ENCODE data around the gene CACNA2D3. TPM values are rescaled to one million over a fixed set of nuclear protein-coding genes. Genes with fewer than 3 reads are reported as not detected.

CACNA2D3 gene
- total and polyA plus RNA-seq, 7 donors, result 2.7 to 13.5 (median 9.0) TPM

GRCh38 chr3:54797111-54797510, 674.8 kb downstream of the CACNA2D3 start:
- no peak for DNase-seq
- WGBS, 3 donors, result 79 to 84% (median 82%) methylated on average over 2 of the region's 2 CpGs

GRCh38 chr3:54800478-54800877, 678.1 kb downstream of the CACNA2D3 start:
- H3K27me3 ChIP-seq (ENCODE audit: insufficient read depth in 3 of 3, low read length in 2 of 3), result no peaks in the 10 kb centered on the region
- TF ChIP-seq CTCF (IDR thresholded peaks at IDR 0.05), result no peak
- intact Hi-C loops (cut with DNase I), result no loop called here
- H3K27ac ChIP-seq, result no peak overlapping the region
- 78 to 89% (median 88%) methylated on average over 1 of the region's 1 CpG for WGBS, 3 donors
- H3K4me3 ChIP-seq, result no peak overlapping the region
- ATAC-seq (no peak), DNase-seq (no peak)
- no peaks in the 10 kb centered on the region for H3K36me3 ChIP-seq (ENCODE audit: insufficient read depth in 1 of 2, low read depth in 1 of 2)
- H3K9me3 ChIP-seq, result no peaks in the 10 kb centered on the region
- H3K4me1 ChIP-seq, result no peaks in the 10 kb centered on the region

More at GRCh38 chr3:54797111-54797510, 674.8 kb downstream of the CACNA2D3 start:
- intact Hi-C loops (cut with DNase I), result no loop called here
- Histone ChIP-seq H3K4me1 (no peaks in the 10 kb centered on the region), H3K9me3 (no peaks in the 10 kb centered on the region), H3K27ac (no peak overlapping the region), H3K36me3 (ENCODE audit: insufficient read depth in 1 of 2, low read depth in 1 of 2) (no peaks in the 10 kb centered on the region), H3K27me3 (ENCODE audit: insufficient read depth in 3 of 3, low read length in 2 of 3) (no peaks in the 10 kb centered on the region), H3K4me3 (no peak overlapping the region)
- no peak for TF ChIP-seq CTCF (IDR thresholded peaks at IDR 0.05)
- no peak for ATAC-seq

GRCh38 chr3:54801977-54802376, 679.6 kb downstream of the CACNA2D3 start:
- DNase-seq (no peak), ATAC-seq (no peak)
- no peak overlapping the region for H3K27ac ChIP-seq
- H3K4me1 ChIP-seq, result no peaks in the 10 kb centered on the region
- no peaks in the 10 kb centered on the region for H3K36me3 ChIP-seq (ENCODE audit: insufficient read depth in 1 of 2, low read depth in 1 of 2)
- no peaks in the 10 kb centered on the region for H3K27me3 ChIP-seq (ENCODE audit: insufficient read depth in 3 of 3, low read length in 2 of 3)
- intact Hi-C loops (cut with DNase I), result no loop called here
- H3K9me3 ChIP-seq, result no peaks in the 10 kb centered on the region
- no peak overlapping the region for H3K4me3 ChIP-seq
- TF ChIP-seq CTCF (IDR thresholded peaks at IDR 0.05), result no peak

GRCh38 chr3:54810401-54810800, 688.0 kb downstream of the CACNA2D3 start:
- Histone ChIP-seq H3K9me3 (no peaks in the 10 kb centered on the region), H3K27ac (no peak overlapping the region), H3K36me3 (ENCODE audit: insufficient read depth in 1 of 2, low read depth in 1 of 2) (no peaks in the 10 kb centered on the region), H3K27me3 (ENCODE audit: insufficient read depth in 3 of 3, low read length in 2 of 3) (no peaks in the 10 kb centered on the region), H3K4me1 (no peaks in the 10 kb centered on the region), H3K4me3 (no peak overlapping the region)
- ATAC-seq (no peak), DNase-seq (no peak)
- 68 to 81% (median 76%) methylated on average over 3 of the region's 3 CpGs for WGBS, 3 donors
- TF ChIP-seq CTCF (IDR thresholded peaks at IDR 0.05), result no peak
- intact Hi-C loops (cut with DNase I), result no loop called here

- intact Hi-C loops (cut with DNase I), result no loop called here
- H3K27me3 ChIP-seq (ENCODE audit: insufficient read depth in 3 of 3, low read length in 2 of 3), result no peaks in the 10 kb centered on the region
- 85 to 96% (median 88%) methylated on average over 3 of the region's 3 CpGs for WGBS, 3 donors
- no peaks in the 10 kb centered on the region for H3K4me1 ChIP-seq
- ATAC-seq (no peak), DNase-seq (no peak)
- no peaks in the 10 kb centered on the region for H3K36me3 ChIP-seq (ENCODE audit: insufficient read depth in 1 of 2, low read depth in 1 of 2)
- H3K4me3 ChIP-seq, result no peak overlapping the region
- H3K27ac ChIP-seq, result no peak overlapping the region
- TF ChIP-seq CTCF (IDR thresholded peaks at IDR 0.05), result no peak
- H3K9me3 ChIP-seq, result no peaks in the 10 kb centered on the region
These were observed 691.9 kb downstream of the CACNA2D3 start for GRCh38 chr3:54814224-54814623.

All from psoas muscle (tissue), 8 donors.